Cardiac septum (tissue), 1 donor: ENCODE results near the gene GANAB. TPM values are rescaled to one million over a fixed set of nuclear protein-coding genes. Genes with fewer than 3 reads are reported as not detected.
"Not testable (repeated sequence)": the region's sequence is repeated elsewhere in the genome, so short reads cannot be mapped to it uniquely, and the experiment has no call there.

ENCODE experiments used
- DNase-seq: peaks from one replicate; pipeline ENCODE4 v3.0.0-alpha.2; 2020; ENCODE audit warnings: low spot score
- intact Hi-C: fragments of 100-400 bp; cut with DNase I; formaldehyde crosslinking; loops from one replicate; pipeline ENCODE4 v1.14.0; 2022
- long read RNA-seq: library from polyadenylated mRNA; unstranded; transcript quantifications from one replicate; pipeline ENCODE4 v2.0.0, GENCODE V29; 2021
- total RNA-seq: library from RNA; stranded (reverse); fragmentation: NEBNext Ultra II Directional; extraction: Animal tissue kit (Norgen Biotek cat#: 25700); gene quantifications from one replicate; pipeline ENCODE4 v1.2.1, GENCODE V29; 2021
- donor health status: DM: no; HTN: no; CAD: no.

GANAB gene
- total RNA-seq = 99.8 TPM
- long read RNA-seq, partial matches to known transcripts = 6 of 19 reads
- long read RNA-seq, other reads (novel, unspliced or antisense) = 9 of 19 reads

GRCh38 chr11:62645946-62646824 is at the start of gene GANAB:
Gene GANAB, minus strand, starts transcription at chr11:62646613. Its CDS starts 14 bp downstream, at chr11:62646599.
- intact Hi-C loops = loop anchor here (2.0 kb wide), 2 partner anchors 19 to 23 kb away; partner anchors contain the start of genes C11orf98 and CSKMT
- DNase-seq = peak; percentile 100

- intact Hi-C loops = loop anchor here (5.0 kb wide), 1 partner anchor 297 kb away; no protein-coding TSS in a partner anchor
- peak; percentile 90 for DNase-seq
Observed at GRCh38 chr11:62694455-62695167, 48.2 kb upstream of the GANAB start.

- not testable (repeated sequence) for DNase-seq
- intact Hi-C loops = loop anchor here (5.0 kb wide), 1 partner anchor 296 kb away; no protein-coding TSS in a partner anchor
Observed at GRCh38 chr11:62693624-62694023, 47.2 kb upstream of the GANAB start.

- intact Hi-C loops = loop anchor here (5.0 kb wide), 1 partner anchor 292 kb away; no protein-coding TSS in a partner anchor
- DNase-seq = no peak
Observed at GRCh38 chr11:62689421-62690183, 43.2 kb upstream of the GANAB start, which contains the start of gene LRRN4CL. Gene LRRN4CL, minus strand, starts transcription at chr11:62689530. Its CDS starts 1,022 bp downstream, at chr11:62688508.

GRCh38 chr11:62688491-62688890 is 42.1 kb upstream of the GANAB start:
- no peak for DNase-seq
- intact Hi-C loops = no loop called here

GRCh38 chr11:62687508-62688396 is 41.3 kb upstream of the GANAB start:
- intact Hi-C loops = no loop called here
- DNase-seq = no peak

- DNase-seq = no peak
- intact Hi-C loops = no loop called here
Observed at GRCh38 chr11:62682518-62682917, 36.1 kb upstream of the GANAB start.

GRCh38 chr11:62680825-62681240 is 34.4 kb upstream of the GANAB start:
- intact Hi-C loops = no loop called here
- DNase-seq = no peak

GRCh38 chr11:62678770-62679696 is 32.6 kb upstream of the GANAB start, which contains the start of gene UBXN1:
Gene UBXN1, minus strand, starts transcription at chr11:62679073. Its CDS starts 150 bp downstream, at chr11:62678923.
- intact Hi-C loops = no loop called here
- DNase-seq = peak; percentile 97

GRCh38 chr11:62678433-62678769 is 32.0 kb upstream of the GANAB start:
- intact Hi-C loops = no loop called here
- DNase-seq = no peak

GRCh38 chr11:62677714-62678113 is 31.3 kb upstream of the GANAB start:
- intact Hi-C loops = no loop called here
- DNase-seq = no peak

GRCh38 chr11:62677156-62677555 is 30.7 kb upstream of the GANAB start:
- DNase-seq = no peak
- intact Hi-C loops = no loop called here

- no peak for DNase-seq
- intact Hi-C loops = no loop called here
Observed at GRCh38 chr11:62676698-62677097, 30.3 kb upstream of the GANAB start.

GRCh38 chr11:62675415-62675814 is 29.0 kb upstream of the GANAB start:
- intact Hi-C loops, DNase-seq: not testable (repeated sequence)

- no peak for DNase-seq
- intact Hi-C loops = loop anchor here (5.0 kb wide), 1 partner anchor 34 kb away; the partner anchor contains the start of genes BSCL2 and GNG3
Observed at GRCh38 chr11:62673196-62673525, 26.7 kb upstream of the GANAB start.

GRCh38 chr11:62671608-62672389 is 25.4 kb upstream of the GANAB start, which contains the start of the genes LBHD1 and UQCC3:
Gene LBHD1, minus strand, starts transcription at chr11:62672267. Its CDS starts 2,236 bp downstream, at chr11:62670031.
Gene UQCC3, plus strand, starts transcription at chr11:62671673. Its CDS starts 73 bp downstream, at chr11:62671746.
- peak; percentile 91 for DNase-seq
- intact Hi-C loops = loop anchor here (5.0 kb wide), 1 partner anchor 36 kb away; the partner anchor contains the start of genes BSCL2 and GNG3
